ENCODE results near the gene B4GALT2.

The B4GALT2 gene

DNA sequence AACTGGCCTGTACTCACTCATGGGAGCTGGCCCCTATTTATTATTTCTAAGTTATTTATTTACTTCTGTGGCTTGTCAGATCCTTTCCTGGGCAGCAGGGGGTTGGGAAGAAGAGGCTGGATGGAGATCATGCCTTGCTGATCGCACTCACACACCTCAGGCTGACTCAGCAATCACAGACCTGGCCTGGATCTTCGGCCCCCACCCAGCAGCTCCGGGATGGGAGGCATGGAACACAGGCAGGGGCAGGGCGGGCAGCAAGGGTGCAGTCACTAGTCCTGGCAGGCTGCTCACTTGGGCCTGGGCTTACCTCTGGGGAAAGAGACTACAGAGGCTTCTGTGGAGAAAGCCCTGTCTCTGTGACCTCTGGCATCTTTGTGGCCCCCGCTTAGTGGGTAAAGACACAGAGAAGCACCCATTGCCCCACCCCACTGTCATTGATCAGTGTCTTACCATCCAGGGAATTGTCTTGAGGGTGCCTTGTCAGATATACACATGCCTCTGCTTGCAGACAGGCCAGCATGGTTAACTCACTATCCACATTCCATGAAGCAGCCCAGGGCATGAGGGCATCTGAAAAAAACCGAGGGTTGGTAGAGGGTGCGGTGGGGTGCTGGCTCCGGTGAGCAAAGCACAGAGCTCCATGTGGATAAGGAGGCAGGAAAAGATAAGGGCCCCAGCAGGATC is 41.7 kb upstream of the B4GALT2 start:
- WGBS (ENCODE audit: insufficient coverage), result 85% methylated on average over 6 of the region's 8 CpGs
- ChIA-PET CTCF (interaction anchor here (0.5 to 6.0 kb wide), 4 partner anchors 10 to 173 kb away, joined by 3 to 120 read pairs (median 15); partner anchors contain the start of gene IPO13), POLR2A (interaction anchor here (0.9 kb wide), 1 partner anchor 10 kb away, joined by 3 read pairs; the partner anchor contains the start of gene IPO13)
- DNase-seq, result no peak
- H3K36me3 ChIP-seq (ENCODE audit: control insufficient read depth in 4 of 4, insufficient read depth in 4 of 4, low read length in 3 of 4), result peaks cover 0 to 3% (median 0%) of the 10 kb centered on the region in 4 experiments
- H3K27me3 ChIP-seq (replicated peaks in 2 of 5; ENCODE audit: control insufficient read depth in 4 of 5, insufficient read depth in 5 of 5, low read length in 4 of 5), result peaks cover 0 to 26% (median 3%) of the 10 kb centered on the region in 5 experiments
- no peaks in the 10 kb centered on the region for H3K9me3 ChIP-seq (ENCODE audit: control extremely low read depth in 1 of 5, control insufficient read depth in 4 of 5, insufficient read depth in 2 of 5, low read depth in 1 of 5, low read length in 4 of 5)
- no peak overlapping the region for H3K4me3 ChIP-seq (ENCODE audit: control insufficient read depth in 1 of 7, extremely low read depth in 1 of 7, insufficient read depth in 4 of 7, low read depth in 2 of 7, low read length in 6 of 7)
- peaks cover 0 to 37% (median 25%) of the 10 kb centered on the region in 4 experiments for H3K4me1 ChIP-seq (ENCODE audit: control extremely low read depth in 1 of 4, control insufficient read depth in 4 of 4, insufficient read depth in 4 of 4, low read length in 3 of 4)
- no peak overlapping the region for H3K27ac ChIP-seq (ENCODE audit: insufficient read depth in 1 of 2, low read depth in 1 of 2, low read length in 2 of 2, poor library complexity in 1 of 2, severe bottlenecking in 2 of 2)

DNA sequence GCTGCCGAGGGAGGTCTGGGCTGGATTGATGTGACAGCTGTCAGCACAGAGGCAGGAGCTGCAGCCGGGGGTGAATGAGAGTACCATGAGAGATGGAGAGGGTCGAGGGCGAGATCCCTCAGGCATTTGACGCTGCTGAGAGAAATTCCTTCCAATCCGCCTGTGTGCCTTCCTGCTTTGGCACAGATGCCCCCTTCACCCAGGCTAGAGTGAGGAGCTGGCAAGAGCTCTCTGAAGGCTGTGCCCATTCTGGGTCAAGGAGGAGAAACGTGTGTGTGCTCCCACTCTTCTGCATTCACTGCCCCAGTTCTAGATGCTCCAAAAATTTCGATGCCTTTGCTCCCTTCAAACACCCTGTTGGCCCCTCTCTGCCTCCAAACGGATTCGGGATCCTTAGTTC is 40.6 kb upstream of the B4GALT2 start:
- ChIA-PET POLR2A (no interaction called here), CTCF (interaction anchor here (0.9 to 4.1 kb wide), 3 partner anchors 8 to 174 kb away, joined by 3 to 27 read pairs (median 7); no protein-coding TSS in a partner anchor)
- Histone ChIP-seq H3K27ac (ENCODE audit: insufficient read depth in 1 of 2, low read depth in 1 of 2, low read length in 2 of 2, poor library complexity in 1 of 2, severe bottlenecking in 2 of 2) (no peak overlapping the region), H3K4me3 (ENCODE audit: control insufficient read depth in 1 of 7, extremely low read depth in 1 of 7, insufficient read depth in 4 of 7, low read depth in 2 of 7, low read length in 6 of 7) (no peak overlapping the region), H3K4me1 (ENCODE audit: control extremely low read depth in 1 of 4, control insufficient read depth in 4 of 4, insufficient read depth in 4 of 4, low read length in 3 of 4) (peaks cover 0 to 30% (median 21%) of the 10 kb centered on the region in 4 experiments), H3K27me3 (replicated peaks in 2 of 5; ENCODE audit: control insufficient read depth in 4 of 5, insufficient read depth in 5 of 5, low read length in 4 of 5) (peaks cover 0 to 20% (median 3%) of the 10 kb centered on the region in 5 experiments), H3K36me3 (ENCODE audit: control insufficient read depth in 4 of 4, insufficient read depth in 4 of 4, low read length in 3 of 4) (peaks cover 0 to 3% (median 0%) of the 10 kb centered on the region in 4 experiments), H3K9me3 (ENCODE audit: control extremely low read depth in 1 of 5, control insufficient read depth in 4 of 5, insufficient read depth in 2 of 5, low read depth in 1 of 5, low read length in 4 of 5) (no peaks in the 10 kb centered on the region)
- 95% methylated on average over 10 of the region's 10 CpGs for WGBS (ENCODE audit: insufficient coverage)
- DNase-seq, result no peak

GRCh38 chr1:43938892-43939587 is 40.0 kb upstream of the B4GALT2 start:
- ChIA-PET CTCF (interaction anchor here (2.0 to 4.1 kb wide), 2 partner anchors 9 to 175 kb away, joined by 7 to 27 read pairs; no protein-coding TSS in a partner anchor), POLR2A (no interaction called here)
- H3K27ac ChIP-seq (ENCODE audit: insufficient read depth in 1 of 2, low read depth in 1 of 2, low read length in 2 of 2, poor library complexity in 1 of 2, severe bottlenecking in 2 of 2), result no peak overlapping the region
- H3K4me3 ChIP-seq (ENCODE audit: control insufficient read depth in 1 of 7, extremely low read depth in 1 of 7, insufficient read depth in 4 of 7, low read depth in 2 of 7, low read length in 6 of 7), result no peak overlapping the region
- H3K9me3 ChIP-seq (ENCODE audit: control extremely low read depth in 1 of 5, control insufficient read depth in 4 of 5, insufficient read depth in 2 of 5, low read depth in 1 of 5, low read length in 4 of 5), result no peaks in the 10 kb centered on the region
- peaks cover 0 to 13% (median under 1%) of the 10 kb centered on the region in 5 experiments for H3K27me3 ChIP-seq (replicated peaks in 2 of 5; ENCODE audit: control insufficient read depth in 4 of 5, insufficient read depth in 5 of 5, low read length in 4 of 5)
- DNase-seq, result no peak
- 95% methylated on average over 2 of the region's 3 CpGs for WGBS (ENCODE audit: insufficient coverage)
- peaks cover 0 to 23% (median 14%) of the 10 kb centered on the region in 4 experiments for H3K4me1 ChIP-seq (ENCODE audit: control extremely low read depth in 1 of 4, control insufficient read depth in 4 of 4, insufficient read depth in 4 of 4, low read length in 3 of 4)
- H3K36me3 ChIP-seq (ENCODE audit: control insufficient read depth in 4 of 4, insufficient read depth in 4 of 4, low read length in 3 of 4), result peaks cover 0 to 3% (median 0%) of the 10 kb centered on the region in 4 experiments

- H3K27ac ChIP-seq (ENCODE audit: insufficient read depth in 1 of 2, low read depth in 1 of 2, low read length in 2 of 2, poor library complexity in 1 of 2, severe bottlenecking in 2 of 2), result no peak overlapping the region
- H3K4me1 ChIP-seq (ENCODE audit: control extremely low read depth in 1 of 4, control insufficient read depth in 4 of 4, insufficient read depth in 4 of 4, low read length in 3 of 4), result peaks cover 0 to 25% (median 15%) of the 10 kb centered on the region in 4 experiments
- ChIA-PET CTCF (interaction anchor here (9.4 kb wide), 1 partner anchor 8 kb away, joined by 120 read pairs; the partner anchor contains the start of gene ARTN), POLR2A (interaction anchor here (0.6 kb wide), 1 partner anchor 785 kb away, joined by 3 read pairs; no protein-coding TSS in a partner anchor)
- H3K4me3 ChIP-seq (ENCODE audit: control insufficient read depth in 1 of 7, extremely low read depth in 1 of 7, insufficient read depth in 4 of 7, low read depth in 2 of 7, low read length in 6 of 7), result no peak overlapping the region
- no peak for DNase-seq
- WGBS (ENCODE audit: insufficient coverage), result 92% methylated on average over 2 of the region's 3 CpGs
- H3K27me3 ChIP-seq (replicated peaks in 2 of 5; ENCODE audit: control insufficient read depth in 4 of 5, insufficient read depth in 5 of 5, low read length in 4 of 5), result no peaks in the 10 kb centered on the region
- peaks cover 0 to 3% (median 0%) of the 10 kb centered on the region in 4 experiments for H3K36me3 ChIP-seq (ENCODE audit: control insufficient read depth in 4 of 4, insufficient read depth in 4 of 4, low read length in 3 of 4)
- no peaks in the 10 kb centered on the region for H3K9me3 ChIP-seq (ENCODE audit: control extremely low read depth in 1 of 5, control insufficient read depth in 4 of 5, insufficient read depth in 2 of 5, low read depth in 1 of 5, low read length in 4 of 5)
Observed at GRCh38 chr1:43942411-43942810, 36.6 kb upstream of the B4GALT2 start.

DNA sequence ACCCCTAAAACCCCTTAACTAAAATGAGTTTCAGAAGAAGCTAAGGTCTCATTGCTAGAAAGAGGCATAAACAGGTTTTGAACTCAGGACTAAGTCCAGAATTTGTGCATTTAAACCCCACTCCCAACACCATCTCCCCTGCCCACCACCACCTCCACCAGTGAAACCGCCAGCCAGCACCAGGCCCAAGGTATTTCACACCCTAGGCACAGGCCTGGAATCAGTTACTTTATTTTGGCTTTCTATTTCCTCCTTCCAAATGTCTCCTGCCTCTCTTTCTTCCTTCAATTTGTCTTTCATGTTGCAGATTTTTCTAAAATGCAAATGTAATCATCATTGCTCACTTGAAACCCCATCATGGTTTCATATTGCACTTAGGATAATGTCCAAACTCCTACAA is 34.1 kb upstream of the B4GALT2 start:
- Histone ChIP-seq H3K36me3 (ENCODE audit: control insufficient read depth in 4 of 4, insufficient read depth in 4 of 4, low read length in 3 of 4) (peaks cover under 1 to 9% (median 7%) of the 10 kb centered on the region in 4 experiments), H3K27me3 (replicated peaks in 2 of 5; ENCODE audit: control insufficient read depth in 4 of 5, insufficient read depth in 5 of 5, low read length in 4 of 5) (no peaks in the 10 kb centered on the region), H3K4me1 (ENCODE audit: control extremely low read depth in 1 of 4, control insufficient read depth in 4 of 4, insufficient read depth in 4 of 4, low read length in 3 of 4) (peaks cover 6 to 37% (median 23%) of the 10 kb centered on the region in 4 experiments), H3K9me3 (ENCODE audit: control extremely low read depth in 1 of 5, control insufficient read depth in 4 of 5, insufficient read depth in 2 of 5, low read depth in 1 of 5, low read length in 4 of 5) (no peaks in the 10 kb centered on the region), H3K27ac (ENCODE audit: insufficient read depth in 1 of 2, low read depth in 1 of 2, low read length in 2 of 2, poor library complexity in 1 of 2, severe bottlenecking in 2 of 2) (peak overlapping the region in 1 of 2 experiments; percentile 18), H3K4me3 (ENCODE audit: control insufficient read depth in 1 of 7, extremely low read depth in 1 of 7, insufficient read depth in 4 of 7, low read depth in 2 of 7, low read length in 6 of 7) (peak overlapping the region in 2 of 7 experiments; percentile 18 to 54)
- ChIA-PET POLR2A (no interaction called here), CTCF (interaction anchor here (1.0 to 9.4 kb wide), 5 partner anchors 10 to 377 kb away, joined by 3 to 120 read pairs (median 7); partner anchors contain the start of gene ARTN)
- 91% methylated on average over 1 of the region's 1 CpG for WGBS (ENCODE audit: insufficient coverage)
- no peak for DNase-seq

DNA sequence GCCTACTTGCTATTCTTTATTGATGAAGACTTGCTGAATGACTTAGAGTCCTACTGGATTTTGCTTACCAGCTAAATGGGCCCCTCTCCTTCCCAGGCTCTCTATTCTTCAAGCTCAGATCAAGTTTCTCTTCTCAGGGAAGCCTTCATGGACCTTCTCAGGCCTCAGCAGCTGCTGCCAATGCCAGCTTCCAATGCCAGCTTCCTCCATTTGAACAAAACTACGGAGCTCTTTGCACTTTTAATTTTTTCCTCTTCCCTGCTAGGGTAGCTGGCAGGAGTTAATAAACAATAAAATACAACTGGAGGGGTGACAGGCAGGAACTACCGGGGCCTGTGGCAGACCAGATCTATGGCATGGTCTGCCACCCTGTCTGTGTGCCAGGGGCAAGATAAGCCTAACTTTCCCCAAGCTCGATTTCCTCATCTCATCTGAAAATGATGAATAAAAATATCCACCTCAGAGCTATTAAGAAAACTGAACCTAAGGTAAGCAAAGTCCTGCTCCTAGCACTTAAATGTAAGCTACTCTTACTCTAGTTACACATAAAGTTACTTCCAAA is 33.3 kb upstream of the B4GALT2 start:
- ChIA-PET CTCF (interaction anchor here (0.6 to 9.4 kb wide), 12 partner anchors 11 to 378 kb away, joined by 3 to 120 read pairs (median 6); partner anchors contain the start of gene ARTN), POLR2A (no interaction called here)
- no peaks in the 10 kb centered on the region for H3K9me3 ChIP-seq (ENCODE audit: control extremely low read depth in 1 of 5, control insufficient read depth in 4 of 5, insufficient read depth in 2 of 5, low read depth in 1 of 5, low read length in 4 of 5)
- H3K36me3 ChIP-seq (ENCODE audit: control insufficient read depth in 4 of 4, insufficient read depth in 4 of 4, low read length in 3 of 4), result peaks cover 3 to 13% (median 11%) of the 10 kb centered on the region in 4 experiments
- WGBS (ENCODE audit: insufficient coverage), result 0% methylated on average over 1 of the region's 3 CpGs
- peak in 1 of 3 donors; percentile 70 for DNase-seq
- H3K4me1 ChIP-seq (ENCODE audit: control extremely low read depth in 1 of 4, control insufficient read depth in 4 of 4, insufficient read depth in 4 of 4, low read length in 3 of 4), result peaks cover 6 to 37% (median 23%) of the 10 kb centered on the region in 4 experiments
- no peaks in the 10 kb centered on the region for H3K27me3 ChIP-seq (replicated peaks in 2 of 5; ENCODE audit: control insufficient read depth in 4 of 5, insufficient read depth in 5 of 5, low read length in 4 of 5)
- peak overlapping the region; percentile 67 to 92 (median 82) for H3K4me3 ChIP-seq (ENCODE audit: control insufficient read depth in 1 of 7, extremely low read depth in 1 of 7, insufficient read depth in 4 of 7, low read depth in 2 of 7, low read length in 6 of 7)
- peak overlapping the region; percentile 59 to 99 for H3K27ac ChIP-seq (ENCODE audit: insufficient read depth in 1 of 2, low read depth in 1 of 2, low read length in 2 of 2, poor library complexity in 1 of 2, severe bottlenecking in 2 of 2)

Data from common myeloid progenitor, CD34-positive (primary cell).